H9 (cell line): ENCODE results near the gene PIP4K2A. TPM values are rescaled to one million over a fixed set of nuclear protein-coding genes. Genes with fewer than 3 reads are reported as not detected.
A peak's percentile ranks its signal among the peaks of the same experiment; 100 is the strongest.

Experiments used
- DNase-seq: peaks from one replicate; pipeline ENCODE4 v3.0.0-alpha.2; 2017
- H2AFZ ChIP-seq: one replicate; pipeline ENCODE4 v1.6.1; 2013; ENCODE audit warnings: mild to moderate bottlenecking, low read length, control low read depth, moderate library complexity
- H2AK5ac ChIP-seq: 2 replicates; pipeline ENCODE4 v1.6.1; 2013; ENCODE audit warnings: low read length, control low read depth, mixed read lengths; ENCODE audit not compliant: insufficient read length
- H2BK120ac ChIP-seq: one replicate; pipeline ENCODE4 v1.6.1; 2013; ENCODE audit warnings: low read depth, mild to moderate bottlenecking, low read length, control low read depth, inconsistent platforms; ENCODE audit not compliant: poor library complexity, severe bottlenecking
- H2BK12ac ChIP-seq: 2 replicates; pipeline ENCODE4 v1.6.1; 2013; ENCODE audit warnings: low read length, control low read depth, mixed read lengths, low read depth; ENCODE audit not compliant: insufficient read length
- H2BK15ac ChIP-seq: 2 replicates; pipeline ENCODE4 v1.6.1; 2013; ENCODE audit warnings: low read depth, low read length, control low read depth
- H2BK20ac ChIP-seq: one replicate; pipeline ENCODE4 v1.6.1; 2013; ENCODE audit warnings: low read depth, mild to moderate bottlenecking, low read length, control low read depth, inconsistent platforms; ENCODE audit not compliant: poor library complexity, severe bottlenecking
- H2BK5ac ChIP-seq: 2 replicates; pipeline ENCODE4 v1.6.1; 2013; ENCODE audit warnings: low read length, control low read depth, mixed read lengths; ENCODE audit not compliant: insufficient read length
- H3K14ac ChIP-seq: 2 replicates; pipeline ENCODE4 v1.6.1; 2013; ENCODE audit warnings: low read length, control low read depth; ENCODE audit not compliant: insufficient read depth
- H3K18ac ChIP-seq: 2 replicates; pipeline ENCODE4 v1.6.1; 2013; ENCODE audit warnings: low read depth, mild to moderate bottlenecking, mixed read lengths, low read length, control low read depth; ENCODE audit not compliant: insufficient read length
- H3K23ac ChIP-seq: 2 replicates; pipeline ENCODE4 v1.6.1; 2013; ENCODE audit warnings: low read length, control low read depth, mixed read lengths, low read depth; ENCODE audit not compliant: insufficient read length
- H3K23me2 ChIP-seq: 2 replicates; pipeline ENCODE4 v1.6.1; 2013; ENCODE audit warnings: low read depth, mild to moderate bottlenecking, mixed read lengths, low read length, control low read depth; ENCODE audit not compliant: insufficient read length, poor library complexity, severe bottlenecking
- H3K27ac ChIP-seq: 2 replicates; pipeline ENCODE4 v1.5.1; 2013; ENCODE audit warnings: low read length, control low read depth, mixed read lengths, low read depth; ENCODE audit not compliant: insufficient read length
- H3K27me3 ChIP-seq: 2 replicates; pipeline ENCODE4 v1.6.1; 2013; ENCODE audit warnings: low read length, control low read depth, inconsistent platforms; ENCODE audit not compliant: insufficient read depth
- H3K4ac ChIP-seq: 2 replicates; pipeline ENCODE4 v1.6.1; 2013; ENCODE audit warnings: low read depth, mild to moderate bottlenecking, control low read depth, inconsistent platforms, low read length, moderate library complexity
- H3K4me1 ChIP-seq: 2 replicates; pipeline ENCODE4 v1.6.1; 2013; ENCODE audit warnings: low read length, control low read depth, inconsistent platforms; ENCODE audit not compliant: insufficient read depth
- H3K4me2 ChIP-seq: 2 replicates; pipeline ENCODE4 v1.6.1; 2013; ENCODE audit warnings: low read length, control low read depth, mixed read lengths; ENCODE audit not compliant: insufficient read length, insufficient read depth
- H3K56ac ChIP-seq: 2 replicates; pipeline ENCODE4 v1.6.1; 2013; ENCODE audit warnings: low read depth, mild to moderate bottlenecking, mixed read lengths, low read length, control low read depth; ENCODE audit not compliant: insufficient read length
- H3K79me1 ChIP-seq: 2 replicates; pipeline ENCODE4 v1.6.1; 2013; ENCODE audit warnings: low read depth, mild to moderate bottlenecking, moderate library complexity, low read length, control low read depth, inconsistent platforms; ENCODE audit not compliant: insufficient read depth, poor library complexity, severe bottlenecking
- H3K79me2 ChIP-seq: 2 replicates; pipeline ENCODE4 v1.6.1; 2013; ENCODE audit warnings: low read length, control low read depth, inconsistent platforms; ENCODE audit not compliant: insufficient read depth
- H3K9ac ChIP-seq: 2 replicates; pipeline ENCODE4 v1.6.1; 2013; ENCODE audit warnings: low read length, control low read depth, mixed read lengths; ENCODE audit not compliant: insufficient read length; ENCODE audit errors: extremely low read depth
- H3K9me3 ChIP-seq: one replicate; pipeline ENCODE4 v1.6.1; 2013; ENCODE audit warnings: low read depth, low read length, inconsistent platforms; ENCODE audit not compliant: control insufficient read depth
- H3T11ph ChIP-seq: one replicate; pipeline ENCODE4 v1.6.1; 2013; ENCODE audit warnings: mild to moderate bottlenecking, low read length, control low read depth, inconsistent platforms
- H4K20me1 ChIP-seq: one replicate; pipeline ENCODE4 v1.6.1; 2013; ENCODE audit not compliant: control insufficient read depth, insufficient read length, insufficient read depth
- H4K5ac ChIP-seq: 2 replicates; pipeline ENCODE4 v1.6.1; 2013; ENCODE audit warnings: low read depth, mild to moderate bottlenecking, mixed read lengths, low read length, control low read depth; ENCODE audit not compliant: insufficient read length
- H4K8ac ChIP-seq: replicated peaks from 2 replicates; pipeline ENCODE4 v1.6.1; 2013; ENCODE audit warnings: low read length, control low read depth, mixed read lengths, low read depth; ENCODE audit not compliant: insufficient read length
- H4K91ac ChIP-seq: 2 replicates; pipeline ENCODE4 v1.6.1; 2013; ENCODE audit warnings: low read depth, mild to moderate bottlenecking, moderate library complexity, mixed read lengths, low read length, control low read depth; ENCODE audit not compliant: insufficient read length
- H3K27ac Mint-ChIP-seq, 3 experiments: 2 replicates in 2 of 3; 3 replicates in 1 of 3; pipeline ENCODE4 v1.8.0; 2020 to 2021; ENCODE audit warnings: mixed read lengths in 3 of 3, mild to moderate bottlenecking in 1 of 3, moderate library complexity in 1 of 3
- H3K27me3 Mint-ChIP-seq: 2 replicates; pipeline ENCODE4 v1.8.0; 2021; ENCODE audit warnings: low read depth, mild to moderate bottlenecking, moderate library complexity, mixed read lengths
- H3K36me3 Mint-ChIP-seq, 3 experiments: 2 replicates in 2 of 3; 3 replicates in 1 of 3; pipeline ENCODE4 v1.8.0; 2020 to 2021; ENCODE audit warnings: low read depth in 3 of 3, mixed read lengths in 3 of 3; ENCODE audit not compliant: insufficient read depth in 1 of 3
- H3K4me1 Mint-ChIP-seq, 2 experiments: 2 replicates each; pipeline ENCODE4 v1.8.0; 2020; ENCODE audit warnings: mixed read lengths in 2 of 2
- H3K4me3 Mint-ChIP-seq, 2 experiments: 2 replicates in 1 of 2; 3 replicates in 1 of 2; pipeline ENCODE4 v1.8.0; 2020 to 2021; ENCODE audit warnings: mild to moderate bottlenecking in 2 of 2, mixed read lengths in 2 of 2, moderate library complexity in 1 of 2
- H3K9me3 Mint-ChIP-seq, 2 experiments: 2 replicates in 1 of 2; 3 replicates in 1 of 2; pipeline ENCODE4 v1.8.0; 2020; ENCODE audit warnings: mild to moderate bottlenecking in 2 of 2, mixed read lengths in 2 of 2, moderate library complexity in 1 of 2
- WGBS: extraction: QIAGEN DNeasy Blood & Tissue Kit; methylation state at CpG from one replicate; pipeline ENCODE4 v1.1.7; 2013; ENCODE audit warnings: missing lambda C conversion rate, low lambda C conversion rate, mixed read lengths; ENCODE audit not compliant: insufficient read length; ENCODE audit errors: extremely low coverage; 5-methylcytosine and 5-hydroxymethylcytosine counted together
- total RNA-seq: library from RNA; stranded (reverse); gene quantifications from 2 replicates; pipeline ENCODE4 v1.2.1, GENCODE V29; 2021
- TF ChIP-seq, protein P1 (sequence below): fragments of 200-600 bp; sonication (generic); conservative IDR thresholded peaks from 3 replicates; pipeline ENCODE4 v1.8.0; 2021; ENCODE audit warnings: antibody characterized with exemption, mild to moderate bottlenecking

Gene PIP4K2A
- total RNA-seq, 1 experiment from 2014 or later, result 33.6 TPM

GRCh38 chr10:22648547-22648961, 65.8 kb downstream of the PIP4K2A start:
- Histone ChIP-seq H3K79me1 (no peaks in the 10 kb centered on the region), H2AFZ (no peak overlapping the region), H3K4me2 (no peak overlapping the region), H4K8ac (no peak overlapping the region), H3K9me3 (no peaks in the 10 kb centered on the region), H3K56ac (no peak overlapping the region), H2BK5ac (no peak overlapping the region), H3K79me2 (peaks cover 2% of the 10 kb centered on the region; the same call in 1 of the 2 replicates), H4K5ac (no peak overlapping the region), H3K27ac (no peak overlapping the region), H4K91ac (no peak overlapping the region), H2AK5ac (no peak overlapping the region), H4K20me1 (no peaks in the 10 kb centered on the region), H3K14ac (no peak overlapping the region), H3K9ac (no peak overlapping the region), H3T11ph (no peak overlapping the region), H3K23me2 (no peaks in the 10 kb centered on the region), H3K4me1 (peaks cover 6% of the 10 kb centered on the region), H3K23ac (no peak overlapping the region), H3K18ac (no peak overlapping the region), H3K4ac (no peak overlapping the region), H2BK120ac (no peak overlapping the region), H2BK12ac (no peak overlapping the region), H3K27me3 (no peaks in the 10 kb centered on the region), H2BK20ac (no peak overlapping the region), H2BK15ac (no peak overlapping the region)
- Mint-ChIP-seq H3K27ac (peak overlapping the region in 2 of 3 experiments; percentile 14 to 49; a peak in 3 of 7 replicates), H3K9me3 (no peaks in the 10 kb centered on the region), H3K36me3 (peaks cover 0 to 4% (median 4%) of the 10 kb centered on the region in 3 experiments; a peak in 3 of 7 replicates), H3K4me1 (peaks cover 52 to 53% of the 10 kb centered on the region in 2 experiments), H3K27me3 (no peaks in the 10 kb centered on the region), H3K4me3 (no peak overlapping the region)
- no peak for DNase-seq
- no CpG with 5 or more reads among the region's 2 CpGs for WGBS
- TF ChIP-seq, protein P1, sequence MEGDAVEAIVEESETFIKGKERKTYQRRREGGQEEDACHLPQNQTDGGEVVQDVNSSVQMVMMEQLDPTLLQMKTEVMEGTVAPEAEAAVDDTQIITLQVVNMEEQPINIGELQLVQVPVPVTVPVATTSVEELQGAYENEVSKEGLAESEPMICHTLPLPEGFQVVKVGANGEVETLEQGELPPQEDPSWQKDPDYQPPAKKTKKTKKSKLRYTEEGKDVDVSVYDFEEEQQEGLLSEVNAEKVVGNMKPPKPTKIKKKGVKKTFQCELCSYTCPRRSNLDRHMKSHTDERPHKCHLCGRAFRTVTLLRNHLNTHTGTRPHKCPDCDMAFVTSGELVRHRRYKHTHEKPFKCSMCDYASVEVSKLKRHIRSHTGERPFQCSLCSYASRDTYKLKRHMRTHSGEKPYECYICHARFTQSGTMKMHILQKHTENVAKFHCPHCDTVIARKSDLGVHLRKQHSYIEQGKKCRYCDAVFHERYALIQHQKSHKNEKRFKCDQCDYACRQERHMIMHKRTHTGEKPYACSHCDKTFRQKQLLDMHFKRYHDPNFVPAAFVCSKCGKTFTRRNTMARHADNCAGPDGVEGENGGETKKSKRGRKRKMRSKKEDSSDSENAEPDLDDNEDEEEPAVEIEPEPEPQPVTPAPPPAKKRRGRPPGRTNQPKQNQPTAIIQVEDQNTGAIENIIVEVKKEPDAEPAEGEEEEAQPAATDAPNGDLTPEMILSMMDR, result no peak
